Cortex of kidney (tissue), 1 donor: Measurements from ENCODE around the gene GMPPA.

Experiments used
- DNase-seq: peaks from one replicate; lab custom pipeline; 2025; lab: John Stamatoyannopoulos, UW

GMPPA gene

DNA sequence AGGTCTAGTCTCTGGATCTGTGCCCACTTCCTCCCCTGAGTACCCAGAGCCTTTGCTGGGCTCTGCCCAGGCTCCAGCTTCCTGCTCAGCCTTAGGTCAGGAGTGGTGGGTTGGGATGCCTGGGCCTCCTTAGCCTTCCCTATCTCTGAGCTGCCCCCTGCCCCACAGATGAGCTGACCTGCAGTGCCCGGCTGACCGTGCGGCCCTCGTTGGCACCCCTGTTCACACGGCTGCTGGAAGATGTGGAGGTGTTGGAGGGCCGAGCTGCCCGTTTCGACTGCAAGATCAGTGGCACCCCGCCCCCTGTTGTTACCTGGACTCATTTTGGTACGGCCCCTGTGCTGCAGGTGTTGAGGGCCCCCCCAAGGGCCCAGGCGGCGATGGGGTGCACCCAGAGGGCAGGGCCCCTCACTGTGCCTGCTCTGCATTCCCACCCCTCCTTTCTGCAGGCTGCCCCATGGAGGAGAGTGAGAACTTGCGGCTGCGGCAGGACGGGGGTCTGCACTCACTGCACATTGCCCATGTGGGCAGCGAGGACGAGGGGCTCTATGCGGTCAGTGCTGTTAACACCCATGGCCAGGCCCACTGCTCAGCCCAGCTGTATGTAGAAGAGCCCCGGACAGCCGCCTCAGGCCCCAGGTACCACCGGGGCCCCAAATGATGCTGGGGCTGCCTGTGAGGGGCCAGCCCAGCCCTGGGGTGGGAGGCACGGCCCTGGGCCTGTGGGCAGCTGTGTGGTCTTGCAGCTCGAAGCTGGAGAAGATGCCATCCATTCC lies 30.1 kb upstream of the GMPPA start:
- DNase-seq, result no peak

DNA sequence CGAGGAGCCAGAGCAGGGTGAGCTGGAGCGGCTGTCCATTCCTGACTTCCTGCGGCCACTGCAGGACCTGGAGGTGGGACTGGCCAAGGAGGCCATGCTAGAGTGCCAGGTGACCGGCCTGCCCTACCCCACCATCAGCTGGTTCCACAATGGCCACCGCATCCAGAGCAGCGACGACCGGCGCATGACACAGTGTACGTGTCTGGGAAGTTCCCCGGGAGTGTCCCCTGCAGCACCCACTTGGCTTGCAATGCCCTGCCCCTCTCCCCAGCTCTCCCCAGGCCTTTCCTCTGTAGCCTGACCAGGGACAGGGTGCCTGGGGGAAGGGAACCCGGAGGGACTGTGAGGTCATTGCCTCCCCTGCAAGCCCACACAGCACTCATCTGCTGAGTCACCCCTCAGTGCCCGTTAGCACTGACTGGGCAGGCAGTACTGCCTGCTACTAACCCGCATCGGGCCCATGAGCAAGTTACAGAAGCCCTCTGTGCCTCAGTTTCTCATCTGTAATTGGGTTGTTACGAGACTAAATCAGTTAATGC lies 29.4 kb upstream of the GMPPA start:
- no peak for DNase-seq

- DNase-seq, result no peak
Observed at GRCh38 chr2:219470429-219470828, 28.3 kb upstream of the GMPPA start.

DNA sequence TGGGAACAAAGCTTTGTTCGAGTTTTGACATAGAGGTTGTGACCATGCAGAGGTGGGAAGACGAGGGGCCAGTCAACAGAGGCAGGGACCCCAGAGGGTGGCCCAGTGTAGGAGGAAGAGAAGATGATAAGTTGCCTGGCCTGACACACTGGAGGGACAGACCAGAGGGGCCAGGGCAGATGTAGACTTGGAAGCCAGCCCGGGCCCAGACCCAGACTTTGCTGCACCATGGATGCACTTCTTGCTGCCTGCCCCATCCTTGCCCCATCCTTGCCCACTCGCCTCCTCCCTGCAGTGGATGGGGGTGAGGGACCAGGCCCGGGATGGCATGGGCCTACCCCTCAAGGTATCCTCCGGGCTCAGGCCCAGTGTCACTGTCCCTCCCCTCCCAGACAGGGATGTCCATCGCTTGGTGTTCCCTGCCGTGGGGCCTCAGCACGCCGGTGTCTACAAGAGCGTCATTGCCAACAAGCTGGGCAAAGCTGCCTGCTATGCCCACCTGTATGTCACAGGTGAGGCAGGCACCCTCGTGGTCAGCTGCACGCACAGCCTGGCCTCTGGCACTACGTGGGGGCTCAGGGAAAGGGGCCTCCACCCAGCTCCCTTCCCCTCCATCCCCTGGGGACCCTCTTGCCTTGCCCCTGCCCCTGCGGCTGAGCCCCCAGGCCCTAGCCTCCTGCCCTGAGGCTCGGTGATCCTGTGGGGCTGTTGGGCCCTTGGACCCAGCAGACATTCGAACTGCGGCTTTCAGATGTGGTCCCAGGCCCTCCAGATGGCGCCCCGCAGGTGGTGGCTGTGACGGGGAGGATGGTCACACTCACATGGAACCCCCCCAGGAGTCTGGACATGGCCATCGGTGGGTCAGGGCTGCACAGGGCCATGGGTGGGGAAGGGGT lies 27.0 kb upstream of the GMPPA start:
- DNase-seq, result no peak

GRCh38 chr2:219472629-219473187 lies 26.0 kb upstream of the GMPPA start:
- DNase-seq, result no peak

GRCh38 chr2:219473511-219473910 lies 25.2 kb upstream of the GMPPA start:
- DNase-seq, result no peak

DNA sequence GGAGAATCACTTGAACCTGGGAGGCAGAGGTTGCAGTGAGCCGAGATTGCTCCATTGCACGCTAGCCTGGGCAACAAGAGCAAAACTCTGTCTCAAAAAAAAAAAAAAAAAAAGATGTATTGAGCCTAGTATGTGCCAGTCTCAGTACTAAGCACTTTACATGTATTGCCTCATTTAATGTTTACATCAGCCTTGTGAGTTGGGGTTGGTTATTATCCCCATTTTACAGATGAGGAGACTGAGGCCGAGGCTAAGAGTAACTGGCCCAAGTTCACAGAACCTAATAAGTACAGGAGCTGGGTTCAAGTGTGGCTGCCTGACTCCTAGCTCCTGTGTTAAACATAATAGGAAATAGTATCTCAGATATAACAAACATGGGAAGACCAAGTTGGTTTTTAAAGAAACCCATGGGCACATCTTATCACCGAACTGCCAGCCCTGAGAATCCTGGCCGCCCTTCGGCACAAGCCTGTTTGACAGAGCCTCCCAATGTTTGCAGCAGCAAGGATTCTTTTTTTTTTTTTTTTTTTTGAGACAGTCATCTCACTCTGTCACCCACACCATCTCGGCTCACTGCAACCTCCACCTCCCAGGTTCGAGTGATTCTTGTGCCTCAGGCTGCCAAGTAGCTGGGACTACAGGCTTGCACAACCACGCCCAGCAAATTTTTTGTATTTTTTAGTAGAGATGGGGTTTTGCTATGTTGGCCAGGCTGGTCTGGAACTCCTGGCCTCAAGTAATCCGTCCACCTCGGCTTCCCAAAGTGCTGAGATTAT lies 24.2 kb upstream of the GMPPA start:
- DNase-seq, result no peak

DNA sequence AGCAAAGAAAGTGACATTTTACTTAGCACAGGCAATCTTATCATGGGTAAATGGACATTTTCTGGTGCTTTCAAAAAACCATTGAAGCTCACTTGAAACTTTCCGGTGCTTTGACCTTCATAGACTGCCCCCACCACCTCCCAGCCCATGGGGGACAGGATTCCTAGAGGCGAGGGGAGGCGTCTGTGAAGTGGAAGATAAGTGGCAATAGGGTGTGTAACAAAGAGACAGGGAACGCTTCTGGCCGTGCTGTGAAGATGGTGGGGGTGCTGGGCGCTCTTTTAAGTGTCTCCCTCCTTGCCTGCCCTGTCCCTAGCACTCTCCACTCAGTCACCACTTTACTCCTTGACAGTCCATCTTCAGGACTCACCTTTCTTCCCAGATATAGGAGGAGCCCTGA lies 23.4 kb upstream of the GMPPA start:
- no peak for DNase-seq

DNA sequence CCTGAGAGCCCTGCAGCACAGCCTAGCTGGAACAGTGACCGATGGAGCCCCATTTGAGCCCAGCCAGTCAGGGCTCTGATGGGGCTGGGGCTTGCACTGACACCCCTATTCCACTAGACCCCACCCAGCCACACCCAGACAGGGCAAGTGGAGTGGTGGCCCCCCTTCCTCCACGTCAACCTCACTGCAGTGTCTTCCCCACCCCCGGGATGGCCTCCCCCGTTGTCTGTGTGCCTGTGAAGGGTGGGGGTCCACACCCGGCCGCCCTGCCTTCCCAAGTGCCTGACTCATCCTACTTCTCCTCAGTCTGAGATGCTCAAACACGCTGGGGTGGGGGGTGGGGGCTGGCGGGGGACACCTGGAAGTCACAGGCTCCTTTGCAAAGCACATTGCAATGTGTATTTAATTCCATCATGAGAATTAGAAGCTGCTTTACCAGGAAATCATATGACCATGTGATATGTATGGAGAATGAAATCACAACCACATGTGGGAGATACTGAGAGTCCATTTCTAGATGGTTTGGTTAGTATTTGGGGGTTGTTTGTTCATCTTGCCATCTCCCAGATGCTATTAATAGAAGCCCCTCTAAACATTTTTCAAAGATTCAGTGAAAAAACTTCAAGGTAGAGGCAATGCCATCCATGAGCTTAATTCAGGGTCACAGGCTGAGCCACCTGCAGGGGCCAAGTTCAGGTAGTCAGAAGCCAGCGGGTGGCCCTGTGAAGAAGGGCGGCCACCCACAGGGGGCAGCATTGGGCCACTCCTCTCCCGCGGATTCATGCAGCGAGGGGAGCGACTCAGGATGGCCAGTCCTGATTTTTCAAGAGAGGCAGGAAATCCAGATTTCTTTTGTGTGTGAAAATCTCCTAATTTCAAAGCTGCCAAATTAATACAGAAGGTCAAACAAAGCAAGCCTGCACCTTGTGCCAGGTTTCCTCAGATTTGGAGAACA lies 22.7 kb upstream of the GMPPA start:
- DNase-seq, result no peak

- DNase-seq, result no peak
Observed at GRCh38 chr2:219476652-219477151, 22.0 kb upstream of the GMPPA start.

- DNase-seq, result no peak
Observed at GRCh38 chr2:219477179-219477578, 21.5 kb upstream of the GMPPA start.

- DNase-seq, result no peak
Observed at GRCh38 chr2:219477815-219478214, 20.9 kb upstream of the GMPPA start.

DNA sequence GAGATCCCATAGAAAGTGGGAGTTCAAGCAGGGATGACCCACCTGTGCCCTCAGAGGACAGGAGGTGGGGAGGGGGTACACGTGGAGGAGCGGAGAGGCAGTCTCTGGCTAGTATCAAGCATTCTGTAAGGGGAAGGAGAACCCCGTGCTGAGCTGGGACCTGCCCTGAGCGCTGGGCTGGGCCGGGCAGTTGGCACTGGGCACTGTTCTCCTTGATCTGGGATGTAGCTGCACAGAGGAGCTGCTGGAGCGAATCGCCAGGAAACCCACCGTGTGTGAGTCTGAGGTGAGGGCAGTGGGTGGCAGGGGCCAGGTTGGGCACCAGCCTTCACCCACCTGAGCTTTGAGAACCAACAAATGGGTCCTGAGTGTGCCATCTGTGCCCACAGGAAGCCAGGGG lies 19.8 kb upstream of the GMPPA start:
- no peak for DNase-seq

GRCh38 chr2:219480004-219480403 lies 18.7 kb upstream of the GMPPA start:
- DNase-seq, result no peak

DNA sequence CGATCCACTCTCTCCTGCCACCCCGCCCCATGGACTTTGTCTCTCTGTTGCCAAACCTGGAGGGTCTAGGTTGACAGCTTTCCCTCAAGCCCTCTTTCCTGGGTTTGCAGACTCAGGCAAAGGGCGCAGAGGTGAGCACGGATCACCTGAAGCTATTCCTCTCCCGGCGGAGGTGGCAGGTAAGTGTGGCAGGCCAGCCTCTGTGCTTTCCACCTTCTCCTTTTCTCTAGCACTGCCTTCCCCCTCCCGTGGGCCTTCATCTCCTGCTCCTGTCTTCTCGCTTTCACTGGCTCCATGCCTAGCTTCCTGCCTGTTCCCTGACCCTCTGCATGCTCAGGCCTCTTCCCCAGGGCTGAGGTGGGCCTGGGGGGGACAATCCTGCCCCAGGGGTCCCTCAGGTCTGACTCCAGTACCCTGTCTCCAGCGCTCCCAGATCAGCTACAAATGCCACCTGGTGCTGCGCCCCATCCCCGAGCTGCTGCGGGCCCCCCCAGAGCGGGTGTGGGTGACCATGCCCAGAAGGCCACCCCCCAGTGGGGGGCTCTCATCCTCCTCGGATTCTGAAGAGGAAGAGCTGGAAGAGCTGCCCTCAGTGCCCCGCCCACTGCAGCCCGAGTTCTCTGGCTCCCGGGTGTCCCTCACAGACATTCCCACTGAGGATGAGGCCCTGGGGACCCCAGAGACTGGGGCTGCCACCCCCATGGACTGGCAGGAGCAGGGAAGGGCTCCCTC lies 15.9 kb upstream of the GMPPA start:
- no peak for DNase-seq

GRCh38 chr2:219483451-219484342 lies 15.0 kb upstream of the GMPPA start:
- DNase-seq, result no peak

- DNase-seq, result no peak
Observed at GRCh38 chr2:219484343-219485200, 14.1 kb upstream of the GMPPA start.

DNA sequence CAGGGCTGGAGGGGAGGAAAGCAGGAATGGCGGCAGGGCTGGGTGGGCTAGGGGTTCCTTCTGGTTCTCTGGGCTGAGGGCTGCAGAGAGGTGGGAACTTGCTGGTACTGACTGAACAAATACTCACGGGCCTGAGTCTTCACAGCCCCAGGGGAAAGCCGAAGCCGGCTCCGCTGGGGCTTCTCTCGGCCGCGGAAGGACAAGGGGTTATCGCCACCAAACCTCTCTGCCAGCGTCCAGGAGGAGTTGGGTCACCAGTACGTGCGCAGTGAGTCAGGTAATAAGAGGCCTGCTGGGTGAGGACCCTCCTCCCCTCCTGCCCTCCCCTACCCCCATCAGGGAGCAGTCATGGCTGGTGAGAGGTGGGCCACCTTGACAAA lies 13.5 kb upstream of the GMPPA start:
- DNase-seq, result no peak
